ENCODE results near the gene FUOM.

- TF ChIP-seq CTCF (conservative IDR thresholded peaks at IDR 0.05; ENCODE audit: low read depth, low read length) (no peak), EZH2 (IDR thresholded peaks at IDR 0.05; ENCODE audit: low read length, unreplicated experiment) (no peak)
Observed at GRCh38 chr10:133370030-133370786, 12.4 kb upstream of the FUOM start.
